CD4-positive, alpha-beta T cell treated with Interferon gamma for 1 hour (primary cell): Measurements from ENCODE around the gene EPS8.
"Not testable (repeated sequence)": the region's sequence is repeated elsewhere in the genome, so short reads cannot be mapped to it uniquely, and the experiment has no call there.

Source experiments
- DNase-seq: peaks from one replicate; pipeline ENCODE4 v3.0.0-alpha.2; 2020

Gene EPS8

DNA sequence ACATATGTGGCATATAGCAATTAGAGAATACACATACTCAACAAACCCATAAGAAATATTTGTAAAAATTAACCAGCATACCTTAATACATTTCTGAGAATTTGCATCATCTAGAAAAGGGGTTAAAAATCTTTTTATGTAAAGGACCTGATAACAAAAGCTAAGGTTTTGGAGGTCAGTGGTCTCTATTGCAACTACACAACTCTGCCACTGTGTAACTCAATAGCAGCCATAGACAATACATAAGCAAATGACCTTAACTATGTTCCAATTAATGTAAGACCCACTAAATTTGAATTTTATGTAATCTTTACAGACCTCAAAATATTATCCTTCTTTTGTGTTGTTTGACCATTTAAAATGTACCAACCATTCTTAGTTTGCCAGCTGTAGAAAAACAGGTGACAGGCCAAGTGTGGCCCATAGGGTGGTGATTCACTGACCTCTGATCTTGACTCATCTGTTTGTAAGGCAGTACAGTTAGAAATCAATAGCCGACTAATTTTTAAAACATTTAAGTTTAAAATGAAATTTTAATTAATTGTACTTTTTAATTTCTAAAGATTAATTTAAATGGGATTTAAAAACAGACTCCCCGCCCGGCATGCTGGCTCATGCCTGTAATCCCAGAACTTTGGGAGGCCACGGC lies 7.4 kb upstream of the EPS8 start:
- no peak for DNase-seq

GRCh38 chr12:15794836-15795235 lies 5.6 kb upstream of the EPS8 start:
- DNase-seq, result no peak

- DNase-seq, result no peak
Measured at GRCh38 chr12:15794196-15794595, 5.0 kb upstream of the EPS8 start.

DNA sequence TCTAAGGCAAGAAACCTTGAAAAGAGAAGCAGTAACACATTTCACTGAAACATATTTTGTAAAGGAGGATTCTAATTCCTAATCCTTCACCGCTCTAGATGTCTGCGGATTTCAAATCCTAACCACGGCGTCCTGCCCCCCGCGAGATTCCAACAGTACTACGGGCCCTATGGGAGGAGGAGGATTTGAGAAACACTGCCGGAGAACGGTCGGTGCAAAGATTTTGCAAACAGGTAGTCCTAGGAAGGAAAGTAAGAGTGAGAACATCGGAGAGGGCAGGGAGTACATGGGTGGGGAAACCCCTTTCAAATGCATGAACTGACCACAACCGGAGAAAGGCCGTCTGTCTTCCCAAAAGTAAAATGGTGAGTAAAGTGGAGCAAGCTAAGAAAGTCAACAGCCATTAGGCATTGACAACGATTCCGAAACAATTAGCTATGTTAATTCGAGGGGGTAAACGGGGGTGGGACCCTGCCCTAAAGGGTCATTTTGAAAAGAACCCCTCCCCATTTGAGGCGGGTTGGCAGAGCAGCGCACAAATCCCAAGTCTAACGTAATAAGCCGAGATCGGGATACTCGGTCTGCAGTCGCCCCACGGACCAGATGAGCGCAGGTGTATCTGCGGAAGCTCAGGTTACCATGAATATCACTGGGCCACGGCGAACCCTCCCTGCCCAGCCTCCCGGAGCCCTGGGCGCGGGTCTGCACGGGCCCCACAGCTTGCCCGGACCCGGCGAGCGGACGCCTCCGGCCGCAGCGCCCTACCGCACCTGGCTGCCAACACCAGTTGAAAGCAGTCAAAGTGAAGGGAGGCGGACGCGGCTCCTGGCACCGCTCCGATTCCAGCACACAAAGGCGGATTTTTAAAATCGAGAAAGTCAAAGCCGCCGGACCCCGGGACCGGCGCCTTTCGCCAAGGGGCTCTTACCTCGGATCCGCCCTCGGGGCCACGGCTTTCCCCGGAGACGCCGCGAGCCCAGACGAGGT lies 662 bp downstream of the EPS8 start:
- no peak for DNase-seq

DNA sequence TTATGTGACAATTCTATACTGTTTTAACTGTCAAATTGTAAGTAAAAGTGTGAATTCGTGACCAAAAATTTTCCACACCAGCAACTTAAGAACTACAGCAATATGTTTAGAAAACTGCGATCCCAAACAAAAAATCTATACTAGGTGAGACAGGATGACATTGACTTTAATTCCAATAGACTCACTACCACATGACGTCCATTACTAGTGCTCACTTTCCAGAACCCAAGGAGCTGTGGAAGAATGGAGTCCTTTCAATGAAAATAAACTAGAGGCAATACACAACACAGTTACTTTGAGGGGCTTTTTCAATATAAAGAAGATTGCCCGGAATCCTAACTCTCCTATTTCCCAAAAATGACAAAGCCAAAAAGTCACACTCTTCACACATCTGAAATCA lies 1.4 kb downstream of the EPS8 start:
- DNase-seq, result no peak

DNA sequence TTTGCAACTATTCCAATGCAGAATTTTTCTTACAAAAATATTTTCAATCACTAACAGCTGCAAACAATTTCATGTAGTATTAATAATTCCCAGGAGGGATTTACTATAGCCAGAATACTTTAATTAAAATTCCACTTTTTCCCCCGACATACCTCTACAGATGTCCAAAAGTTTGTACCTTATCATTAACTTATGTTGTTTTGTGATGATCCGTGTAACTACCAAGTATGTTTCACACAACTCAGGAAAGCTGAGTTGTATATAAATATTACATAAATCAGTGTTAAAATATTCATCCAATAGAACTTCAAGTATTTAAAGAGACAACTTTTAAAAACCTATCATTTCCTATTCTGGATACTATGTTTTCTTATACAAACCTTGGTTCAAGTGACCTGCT lies 2.4 kb downstream of the EPS8 start:
- no peak for DNase-seq

- DNase-seq, result no peak
Measured at GRCh38 chr12:15783288-15783687, 5.9 kb downstream of the EPS8 start.

- DNase-seq, result no peak
Measured at GRCh38 chr12:15782667-15783066, 6.5 kb downstream of the EPS8 start.

GRCh38 chr12:15779925-15780324 lies 9.3 kb downstream of the EPS8 start:
- no peak for DNase-seq

DNA sequence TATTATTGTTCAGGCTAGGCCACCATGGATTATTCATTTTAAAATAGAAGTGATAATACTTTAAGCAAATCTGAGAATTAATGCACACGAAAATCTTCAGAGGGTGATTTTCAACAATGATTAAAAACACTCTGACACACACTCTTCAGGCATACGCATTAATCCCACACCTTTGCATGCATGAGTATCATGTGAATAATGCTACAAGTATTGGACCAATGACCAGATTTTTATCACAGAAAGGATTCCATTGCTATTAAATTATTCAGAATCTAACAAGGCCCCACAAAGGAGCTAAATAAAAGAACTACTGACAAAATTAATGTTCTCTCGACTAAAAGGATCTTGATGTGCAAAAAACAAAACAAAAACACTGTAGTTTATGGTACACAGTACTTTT lies 11.1 kb downstream of the EPS8 start:
- DNase-seq, result no peak

DNA sequence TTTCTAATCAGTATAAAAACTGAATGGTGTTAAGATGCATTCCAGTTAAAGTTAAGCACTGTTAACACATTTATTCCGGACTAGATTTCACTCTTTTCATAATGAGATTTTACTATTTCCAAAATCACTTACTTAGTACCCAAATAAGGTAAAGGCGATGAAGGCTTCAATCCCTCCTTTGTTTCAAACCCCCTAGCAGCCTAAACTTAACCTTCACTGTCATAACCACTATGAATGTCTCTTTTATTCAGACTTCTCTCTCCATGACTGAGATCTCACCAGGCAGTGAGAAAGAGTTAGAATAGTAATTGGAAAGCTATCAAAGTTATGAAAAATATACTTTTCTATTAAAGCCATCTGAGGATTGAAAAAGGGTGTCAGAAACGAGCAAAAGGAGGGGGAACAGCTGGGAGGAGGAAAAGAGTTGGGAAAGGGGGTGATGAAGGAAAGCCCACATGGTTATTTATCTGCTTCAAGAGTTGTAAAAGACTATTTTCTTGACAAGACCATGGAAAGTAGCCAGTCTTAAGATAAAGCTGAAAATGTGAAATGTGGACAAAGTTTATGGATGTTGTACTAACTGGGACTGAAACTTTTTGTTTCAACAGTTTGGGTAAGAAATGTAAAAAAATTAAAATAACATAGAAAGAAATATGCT lies 11.7 kb downstream of the EPS8 start:
- no peak for DNase-seq

- no peak for DNase-seq
Measured at GRCh38 chr12:15776532-15776931, 12.7 kb downstream of the EPS8 start.

DNA sequence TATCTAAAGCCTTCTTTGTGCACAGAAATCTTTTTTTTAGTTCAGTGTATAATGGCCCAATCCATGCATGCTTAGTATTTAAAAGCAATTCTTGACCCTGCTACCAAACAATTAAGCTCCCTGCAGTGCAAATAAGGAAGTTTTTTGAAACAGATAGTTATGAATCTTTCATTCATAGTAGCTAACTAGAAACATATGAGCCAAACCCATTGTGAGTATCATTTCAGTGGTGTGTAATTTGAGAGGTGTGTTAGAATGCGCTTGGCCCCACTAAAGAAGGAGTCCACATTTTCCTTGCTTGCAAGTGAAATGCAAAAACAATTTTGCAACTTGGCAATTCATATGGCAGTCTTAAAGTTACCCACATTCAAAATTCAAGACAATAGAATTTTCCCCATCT lies 14.4 kb downstream of the EPS8 start:
- DNase-seq, result no peak

DNA sequence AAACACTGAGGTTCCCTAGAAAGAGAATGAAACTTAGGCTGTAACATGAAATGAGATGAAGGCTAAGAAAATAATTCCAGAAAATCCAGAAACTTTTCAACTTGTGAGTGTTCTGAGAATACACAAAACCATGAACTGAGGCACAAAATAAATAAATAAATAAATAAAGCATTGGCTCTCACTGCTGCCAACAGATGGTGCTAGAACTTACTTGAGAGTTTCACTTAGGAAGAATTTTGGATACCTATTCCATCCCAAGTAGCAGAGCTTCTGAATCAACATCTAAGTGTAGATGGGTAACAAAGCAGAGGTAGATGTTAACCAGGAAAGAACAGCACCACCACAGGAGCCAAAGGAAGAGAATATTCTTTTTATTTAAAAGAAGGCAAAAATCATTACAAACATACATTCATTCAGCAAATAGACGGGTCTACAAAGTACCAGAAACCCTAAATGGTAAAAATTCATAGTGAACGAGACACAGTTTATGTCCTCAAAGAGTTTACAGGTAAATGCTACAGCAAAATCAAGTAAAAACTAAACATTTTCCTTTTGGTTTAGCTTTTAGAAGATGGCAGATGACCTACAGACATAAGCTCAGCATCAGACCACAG lies 16.7 kb downstream of the EPS8 start:
- no peak for DNase-seq

- DNase-seq, result no peak
Measured at GRCh38 chr12:15770581-15770980, 18.6 kb downstream of the EPS8 start.

DNA sequence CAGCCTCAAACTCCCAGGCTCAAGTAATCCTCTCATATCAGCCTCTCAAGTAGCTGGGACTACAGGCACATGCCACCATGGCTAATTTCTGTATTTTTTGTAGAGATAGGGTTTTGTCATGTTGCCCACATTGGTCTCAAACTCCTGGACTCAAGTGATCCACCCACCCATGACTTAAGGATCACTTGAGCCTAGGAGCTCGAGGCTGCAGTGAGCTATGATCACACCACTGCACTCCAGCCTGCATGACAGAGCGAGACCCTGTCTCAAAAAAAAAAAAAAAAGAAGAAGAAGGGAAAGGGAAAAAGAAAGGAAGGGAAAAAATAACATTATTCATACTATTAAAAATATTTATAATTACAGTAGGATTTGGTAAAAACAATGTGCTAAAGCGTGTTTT lies 19.2 kb downstream of the EPS8 start:
- DNase-seq, result no peak

DNA sequence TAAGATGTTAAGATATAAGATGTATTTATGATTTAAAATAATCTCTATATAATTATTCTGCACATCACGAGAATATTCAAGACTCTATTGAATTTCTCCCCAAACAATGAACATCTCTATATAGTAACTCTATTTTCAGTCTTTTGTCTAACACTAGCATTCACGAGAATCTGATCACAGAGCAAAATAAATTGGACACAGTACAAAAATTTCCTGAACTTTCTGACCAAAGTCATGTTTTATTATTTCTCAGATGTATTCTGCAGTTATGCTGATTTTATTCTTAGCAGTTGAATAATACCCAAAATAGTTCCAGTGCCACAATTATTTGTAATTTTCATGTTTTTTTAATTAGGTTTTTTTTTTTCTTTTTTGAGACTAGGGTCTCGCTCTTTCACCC lies 19.6 kb downstream of the EPS8 start:
- DNase-seq, result no peak

DNA sequence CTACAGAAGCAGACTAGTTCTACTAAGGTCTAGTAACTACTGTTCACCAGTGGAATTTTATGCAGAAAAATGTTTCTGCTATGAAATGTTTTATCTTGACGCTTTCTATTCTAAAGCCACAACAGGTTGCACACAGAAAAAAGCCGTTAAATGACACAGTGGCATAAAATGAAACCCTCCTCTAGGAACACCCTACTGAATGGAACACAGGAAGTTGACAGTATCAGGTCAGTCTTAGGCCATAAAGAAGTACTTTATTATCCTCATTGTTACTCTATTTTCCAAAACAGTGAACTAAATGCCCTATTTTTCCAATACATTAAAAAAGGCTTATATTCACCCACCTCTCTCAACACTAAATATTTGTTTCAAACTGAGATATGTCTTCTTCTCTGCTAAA lies 21.9 kb downstream of the EPS8 start:
- DNase-seq, result no peak

DNA sequence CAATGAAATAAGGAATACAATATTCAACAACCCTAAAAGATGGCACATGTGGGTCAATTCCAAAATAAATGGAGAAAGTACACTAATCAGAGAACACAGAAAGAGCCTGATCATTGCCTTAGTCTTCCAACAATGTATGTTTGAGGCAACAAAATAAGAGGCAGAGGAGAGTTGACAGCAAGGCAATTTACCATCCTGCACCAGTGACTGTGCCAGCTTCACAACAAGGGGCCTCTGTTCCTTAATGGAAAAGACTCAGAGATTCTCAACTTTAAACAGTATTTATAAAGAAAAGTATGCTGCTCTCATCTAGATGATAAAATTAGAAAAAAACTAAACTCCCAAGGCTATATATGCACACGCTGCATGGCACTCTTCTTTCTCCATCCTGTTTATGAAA lies 25.9 kb downstream of the EPS8 start:
- no peak for DNase-seq

DNA sequence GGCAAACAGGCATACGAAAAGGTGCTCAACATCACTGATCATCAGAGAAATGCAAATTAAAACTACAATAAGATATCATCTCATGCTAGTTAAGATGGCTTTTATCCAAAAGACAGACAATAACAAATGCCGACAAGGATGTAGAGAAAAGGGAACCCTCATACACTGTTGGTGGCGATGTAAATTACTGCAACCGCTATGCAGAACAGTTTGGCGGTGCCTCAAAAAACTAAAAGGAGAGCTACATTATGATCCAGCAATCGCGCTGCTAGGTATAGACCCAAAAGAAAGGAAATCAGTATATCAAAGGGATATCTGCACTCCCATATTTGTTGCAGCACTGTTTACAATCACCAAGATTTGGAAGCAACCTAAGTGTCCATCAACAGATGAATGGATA lies 27.0 kb downstream of the EPS8 start:
- not testable (repeated sequence) for DNase-seq

- DNase-seq, result peak; percentile 7
Measured at GRCh38 chr12:15757553-15758255, 31.5 kb downstream of the EPS8 start.

DNA sequence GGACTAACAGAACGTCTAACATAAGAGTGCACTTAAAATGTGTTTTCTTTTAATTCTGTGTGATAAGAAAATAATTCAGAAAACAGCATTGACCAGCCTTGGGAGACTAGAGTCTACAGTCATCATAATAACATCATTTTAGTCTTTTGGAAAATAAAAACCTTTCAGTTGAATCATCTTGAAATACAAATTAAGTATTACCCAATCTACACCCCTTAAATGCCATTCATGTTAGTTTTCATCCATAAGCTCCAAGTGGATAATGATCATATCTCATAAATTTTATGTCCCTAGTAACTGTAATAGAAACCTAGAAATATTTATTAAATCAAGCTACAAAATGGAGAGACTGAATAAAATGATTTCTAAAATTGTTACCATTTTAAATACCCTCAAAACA lies 32.4 kb downstream of the EPS8 start:
- DNase-seq, result no peak

DNA sequence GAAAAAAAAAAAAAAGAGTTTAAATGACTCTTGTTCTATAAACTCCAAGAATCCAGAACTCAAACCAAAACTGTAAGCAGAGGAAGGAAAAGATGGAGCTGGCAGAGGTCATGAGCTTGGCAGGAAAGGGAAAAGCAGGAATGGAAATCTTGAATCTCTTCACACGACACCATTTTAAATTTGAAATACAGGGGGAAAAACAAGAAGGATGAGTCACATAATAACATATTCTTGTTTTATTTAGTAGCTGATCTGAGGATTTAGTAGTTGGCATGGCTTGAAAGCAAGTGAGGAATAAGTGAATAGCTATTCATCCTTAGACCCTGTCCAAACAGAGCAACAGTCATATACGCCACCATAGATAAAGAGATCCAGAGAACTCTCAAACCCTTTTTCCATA lies 35.0 kb downstream of the EPS8 start:
- DNase-seq, result no peak
